HG02981 (cell line): ENCODE data around the gene ZFP36L1.

Experiments used
- ATAC-seq: cut with Tn5 transposase; IDR thresholded peaks from one replicate; pipeline ENCODE4 v1.9.1; 2021; ENCODE audit warnings: mild to moderate bottlenecking, moderate library complexity; ENCODE audit not compliant: unreplicated experiment

The ZFP36L1 gene

GRCh38 chr14:68784978-68785533, 7.8 kb downstream of the ZFP36L1 start:
- ATAC-seq, result no peak

GRCh38 chr14:68784226-68784910, 8.5 kb downstream of the ZFP36L1 start:
- no peak for ATAC-seq

DNA sequence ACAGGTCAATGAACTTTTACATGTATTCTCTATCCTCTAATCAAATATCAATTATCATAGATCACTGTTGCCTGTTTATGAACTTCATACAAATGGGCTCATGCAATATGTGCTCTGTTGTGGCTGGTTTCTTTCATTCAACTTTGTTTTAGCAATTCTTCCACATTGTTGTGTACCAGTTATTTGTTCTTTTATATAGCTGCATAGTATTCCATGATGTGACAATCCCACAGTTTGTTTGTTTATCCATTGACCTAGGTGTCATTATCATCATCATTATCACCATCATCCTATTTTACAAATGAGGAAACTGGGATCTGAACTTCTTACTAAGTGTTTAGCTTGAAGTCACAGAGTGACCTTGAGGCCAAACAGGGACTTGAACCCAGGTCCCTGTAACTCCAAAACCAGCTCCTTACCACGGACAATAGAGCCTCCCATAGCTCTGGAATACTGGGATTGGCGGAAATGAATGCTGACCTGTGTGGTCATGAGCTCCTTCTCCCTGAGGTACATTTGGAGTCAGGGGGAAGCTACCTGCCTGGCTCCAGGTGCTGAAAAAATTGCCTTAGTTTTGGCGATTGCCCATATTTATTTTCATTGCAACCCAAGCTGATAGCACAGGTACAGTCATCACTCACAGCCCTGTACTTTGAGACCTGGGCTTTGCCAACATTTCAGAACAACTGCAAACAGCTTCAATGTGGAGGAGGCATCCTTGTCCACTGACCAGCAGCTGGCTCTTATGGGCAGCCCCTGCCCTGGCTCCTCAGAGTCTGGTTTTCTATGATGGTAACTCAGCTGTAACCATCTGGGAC, 9.2 kb downstream of the ZFP36L1 start:
- ATAC-seq, result no peak

DNA sequence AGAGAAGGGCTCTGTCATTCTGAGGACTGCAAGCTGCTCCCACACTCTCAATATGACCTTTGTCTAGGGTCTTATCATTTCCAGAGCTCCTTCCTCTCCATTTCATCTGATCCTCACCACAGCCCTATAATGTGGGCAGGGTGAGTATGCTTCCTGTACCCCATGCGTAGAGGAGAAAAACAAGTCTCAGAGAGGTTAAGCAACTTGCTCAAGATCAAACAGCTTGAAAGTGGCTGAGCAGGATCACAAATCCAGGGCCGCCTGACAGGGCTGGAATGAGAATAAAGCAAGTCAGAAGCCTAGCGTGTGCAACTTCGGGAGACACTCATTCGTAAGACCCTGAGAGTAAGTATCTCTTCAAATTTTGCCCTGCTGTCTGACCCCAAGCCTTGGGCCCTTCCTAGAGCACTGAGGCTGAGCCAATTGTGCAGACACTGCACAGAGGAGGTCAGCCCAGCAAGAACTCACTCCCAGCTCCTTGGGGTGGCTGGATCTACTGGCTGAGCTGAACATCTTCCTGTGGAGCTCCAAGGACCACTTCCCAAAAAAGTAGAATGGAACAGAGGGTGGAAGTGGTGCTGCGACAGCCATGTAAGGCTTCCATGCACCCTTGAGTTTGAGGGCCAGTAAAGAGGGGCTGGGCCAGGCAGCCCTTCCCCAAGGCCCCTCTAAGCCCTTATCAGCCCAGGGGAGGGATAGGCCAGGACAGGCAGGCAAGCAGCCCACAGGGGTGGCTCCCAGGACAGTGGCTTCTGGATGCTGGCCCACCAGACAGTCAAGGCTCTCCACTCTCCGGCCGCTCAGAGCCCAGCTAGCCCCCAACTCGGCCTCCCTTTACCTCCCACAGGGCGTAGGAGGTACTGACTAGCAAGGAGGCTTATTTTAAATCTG, 10.5 kb downstream of the ZFP36L1 start:
- no peak for ATAC-seq

- ATAC-seq, result no peak
Observed at GRCh38 chr14:68781161-68782021, 11.5 kb downstream of the ZFP36L1 start.

GRCh38 chr14:68780358-68781160, 12.3 kb downstream of the ZFP36L1 start:
- ATAC-seq, result no peak

DNA sequence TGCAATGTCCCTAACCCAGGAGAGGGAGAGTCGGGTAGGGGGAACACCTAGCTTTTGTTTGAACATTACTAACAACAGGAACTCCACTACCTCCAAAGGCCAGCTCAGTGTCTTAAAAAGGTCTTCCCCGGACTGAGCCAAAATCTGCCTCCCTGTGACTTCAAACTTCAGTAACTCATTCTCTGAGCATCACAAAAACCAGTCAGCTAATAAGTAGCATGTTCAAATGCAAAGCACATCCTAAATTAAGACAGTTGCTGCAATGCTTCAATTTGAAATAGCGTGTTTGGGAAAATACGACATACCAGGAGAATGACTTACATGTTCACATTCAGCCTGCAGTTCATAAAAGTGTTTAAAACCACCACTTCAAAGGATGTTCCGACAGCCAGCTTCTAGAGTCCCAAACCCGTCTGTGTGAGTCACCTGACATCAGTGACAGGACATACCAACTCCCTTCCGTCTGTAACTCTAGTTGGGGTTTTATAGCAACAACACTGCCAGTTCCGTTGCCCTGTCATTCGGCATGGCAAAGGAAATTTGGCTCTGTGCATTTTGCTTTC, 13.0 kb downstream of the ZFP36L1 start:
- ATAC-seq, result no peak

GRCh38 chr14:68777644-68778043, 15.2 kb downstream of the ZFP36L1 start:
- ATAC-seq, result no peak

DNA sequence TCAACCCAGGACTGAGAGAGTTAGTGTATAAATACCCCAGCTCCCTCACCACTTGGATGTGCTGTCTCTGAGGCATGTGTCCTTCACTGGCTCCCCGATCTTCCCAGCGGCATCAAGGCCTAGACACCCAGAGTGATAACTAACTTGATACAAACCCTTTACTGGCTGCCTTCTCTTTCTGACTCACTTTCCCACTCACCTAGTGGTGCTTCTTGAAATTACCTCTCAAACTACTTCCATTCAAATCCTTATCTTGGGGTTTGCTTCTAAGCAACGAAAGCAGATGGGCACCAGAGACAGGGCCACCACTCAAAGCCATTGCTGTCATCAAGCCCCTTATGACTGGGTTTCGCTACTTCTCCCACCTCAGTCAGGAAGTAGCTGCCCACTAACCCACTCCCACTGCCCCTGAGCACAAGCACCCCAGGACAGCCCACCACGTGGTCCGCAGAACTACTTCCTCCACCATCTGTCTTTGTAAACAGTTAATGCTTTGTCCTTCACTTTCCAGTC, 17.2 kb downstream of the ZFP36L1 start:
- ATAC-seq, result no peak

DNA sequence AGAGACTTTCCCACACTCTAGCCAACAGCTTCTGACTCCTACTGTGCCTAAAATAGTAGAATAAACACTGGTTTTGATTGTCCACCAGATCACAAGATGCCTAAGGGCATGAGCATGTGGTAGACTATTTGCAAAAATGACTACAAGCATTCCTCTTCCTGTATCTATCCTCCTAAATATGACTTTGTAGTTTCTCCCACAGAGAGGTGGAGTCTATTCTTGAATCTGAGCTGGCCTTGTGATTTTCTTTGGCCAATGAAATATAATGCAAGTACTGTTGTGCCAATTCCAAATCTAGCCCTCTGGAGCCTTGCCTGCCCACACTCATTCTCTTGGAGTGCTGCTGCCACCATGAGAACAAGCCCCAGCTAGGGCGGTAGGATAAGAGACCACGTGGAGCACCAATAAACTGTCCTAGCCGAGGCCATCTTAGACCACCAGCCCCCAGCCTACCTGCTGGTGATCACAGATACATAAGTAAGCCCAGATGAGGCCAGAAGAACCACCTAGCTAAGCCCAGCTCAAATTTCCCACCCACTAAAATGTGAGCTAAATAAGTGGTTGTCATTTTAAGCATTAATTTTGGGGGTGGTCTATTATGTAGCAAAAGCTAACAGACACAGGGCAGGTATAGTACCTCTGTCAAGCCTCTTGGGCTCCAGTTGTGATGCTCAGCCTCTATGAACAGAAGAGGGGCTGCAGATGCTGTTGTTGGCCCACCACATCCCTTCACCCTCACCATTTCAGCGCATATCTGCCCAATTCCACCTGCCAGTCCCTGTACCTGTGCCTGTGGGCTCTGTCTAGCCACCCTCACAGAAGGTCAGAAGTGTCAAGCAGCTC, 17.9 kb downstream of the ZFP36L1 start:
- ATAC-seq, result no peak

GRCh38 chr14:68772761-68773381, 20.0 kb downstream of the ZFP36L1 start:
- no peak for ATAC-seq

- ATAC-seq, result no peak
Observed at GRCh38 chr14:68771631-68772030, 21.2 kb downstream of the ZFP36L1 start.

- no peak for ATAC-seq
Observed at GRCh38 chr14:68770553-68771286, 22.1 kb downstream of the ZFP36L1 start.

- no peak for ATAC-seq
Observed at GRCh38 chr14:68770051-68770450, 22.8 kb downstream of the ZFP36L1 start.

DNA sequence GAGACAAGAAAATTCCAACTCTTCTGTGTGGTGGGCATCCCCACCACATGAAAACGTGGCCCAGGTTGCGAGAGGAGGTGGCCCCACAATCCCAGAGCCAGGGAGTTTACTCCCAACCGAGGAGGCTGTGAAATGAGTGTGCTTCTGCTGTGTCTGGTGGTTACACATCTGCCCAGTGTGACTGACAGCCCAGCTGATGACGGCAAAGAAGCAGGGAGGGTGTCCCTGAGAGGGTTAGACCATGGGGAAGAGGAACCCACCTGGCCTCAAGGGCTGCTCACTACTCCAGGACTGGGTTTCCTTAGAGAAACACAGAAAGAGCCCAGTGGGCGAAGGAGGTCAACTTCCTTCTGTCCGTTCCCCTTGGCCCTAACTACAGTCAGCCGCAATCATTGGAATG, 24.6 kb downstream of the ZFP36L1 start:
- ATAC-seq, result no peak

GRCh38 chr14:68767248-68767645, 25.6 kb downstream of the ZFP36L1 start:
- no peak for ATAC-seq
